HepG2 (cell line): Measurements from ENCODE around the gene MRPL34. TPM values are rescaled to one million over a fixed set of nuclear protein-coding genes. Genes with fewer than 3 reads are reported as not detected.

Experiments
- HBP1 ChIP-seq: IDR thresholded peaks from 2 replicates; pipeline ENCODE4 v1.6.1; 2016; ENCODE audit warnings: low read depth, control low read depth
- KMT2A ChIP-seq: sonication (generic); formaldehyde crosslinking; IDR thresholded peaks from 2 replicates; pipeline ENCODE4 v1.4.0; 2020; ENCODE audit warnings: missing genetic modification reagents
- NFATC3 ChIP-seq: sonication (generic); formaldehyde crosslinking; IDR thresholded peaks from 2 replicates; pipeline ENCODE4 v1.5.1; 2020; ENCODE audit warnings: mild to moderate bottlenecking, missing genetic modification reagents
- NFE2 ChIP-seq: sonication (generic); formaldehyde crosslinking; IDR thresholded peaks from 2 replicates; pipeline ENCODE4 v1.4.0; 2020; ENCODE audit warnings: missing genetic modification reagents
- NR2C2 ChIP-seq: sonication (generic); formaldehyde crosslinking; IDR thresholded peaks from 2 replicates; pipeline ENCODE4 v1.4.0; 2020; ENCODE audit warnings: missing genetic modification reagents, mild to moderate bottlenecking, moderate library complexity, borderline replicate concordance
- PLSCR1 ChIP-seq: sonication (generic); formaldehyde crosslinking; IDR thresholded peaks from 2 replicates; pipeline ENCODE4 v1.5.0; 2020; ENCODE audit warnings: missing genetic modification reagents, mild to moderate bottlenecking, borderline replicate concordance
- POLR2A ChIP-seq, 2 experiments: IDR thresholded peaks; 2 replicates each; pipeline ENCODE4 v1.6.1; 2011; ENCODE audit warnings: low read depth in 2 of 2, low read length in 2 of 2, mild to moderate bottlenecking in 1 of 2, moderate library complexity in 1 of 2; ENCODE audit not compliant: insufficient read depth in 1 of 2
- RARG ChIP-seq: sonication (generic); formaldehyde crosslinking; IDR thresholded peaks from 2 replicates; pipeline ENCODE4 v1.4.0; 2020; ENCODE audit warnings: low read depth, mild to moderate bottlenecking, missing genetic modification reagents
- SPEN ChIP-seq: sonication (generic); formaldehyde crosslinking; IDR thresholded peaks from 2 replicates; pipeline ENCODE4 v1.5.1; 2020; ENCODE audit warnings: low read depth, mild to moderate bottlenecking, missing genetic modification reagents
- TCF7L2 ChIP-seq: IDR thresholded peaks from 2 replicates; pipeline ENCODE4 v1.6.1; 2011; ENCODE audit warnings: mild to moderate bottlenecking, low read depth, low read length, moderate library complexity
- TRIM24 ChIP-seq: sonication (generic); formaldehyde crosslinking; IDR thresholded peaks from 2 replicates; pipeline ENCODE4 v1.8.0; 2022; ENCODE audit warnings: mild to moderate bottlenecking, missing genetic modification reagents
- U2AF1 ChIP-seq: fragments of 200-400 bp; formaldehyde crosslinking; optimal IDR thresholded peaks from 2 replicates; pipeline ENCODE3; 2017; ENCODE audit warnings: mild to moderate bottlenecking, low read depth, low read length
- WIZ ChIP-seq: sonication (generic); formaldehyde crosslinking; IDR thresholded peaks from 2 replicates; pipeline ENCODE4 v1.5.1; 2020; ENCODE audit warnings: mild to moderate bottlenecking, missing genetic modification reagents
- ZBTB7B ChIP-seq: sonication (generic); formaldehyde crosslinking; IDR thresholded peaks from 2 replicates; pipeline ENCODE4 v1.4.0; 2020; ENCODE audit warnings: missing genetic modification reagents
- ZNF18 ChIP-seq: sonication (generic); formaldehyde crosslinking; IDR thresholded peaks from 2 replicates; pipeline ENCODE4 v1.8.0; 2022; ENCODE audit warnings: mild to moderate bottlenecking, missing genetic modification reagents; ENCODE audit not compliant: insufficient replicate concordance
- ZNF503 ChIP-seq: sonication (generic); formaldehyde crosslinking; IDR thresholded peaks from 2 replicates; pipeline ENCODE4 v1.4.0; 2020; ENCODE audit warnings: missing genetic modification reagents
- ZNF720 ChIP-seq: sonication (generic); formaldehyde crosslinking; IDR thresholded peaks from 2 replicates; pipeline ENCODE4 v1.4.0; 2020; ENCODE audit warnings: missing genetic modification reagents
- ZNF773 ChIP-seq: sonication (generic); formaldehyde crosslinking; IDR thresholded peaks from 2 replicates; pipeline ENCODE4 v1.4.0; 2020; ENCODE audit warnings: missing genetic modification reagents, borderline replicate concordance
- ZNF780A ChIP-seq: sonication (generic); formaldehyde crosslinking; IDR thresholded peaks from 2 replicates; pipeline ENCODE4 v1.8.0; 2022; ENCODE audit warnings: mild to moderate bottlenecking, missing genetic modification reagents, moderate library complexity
- ZSCAN25 ChIP-seq: sonication (generic); formaldehyde crosslinking; IDR thresholded peaks from 2 replicates; pipeline ENCODE4 v1.8.0; 2022; ENCODE audit warnings: mild to moderate bottlenecking, missing genetic modification reagents
- ZSCAN29 ChIP-seq: sonication (generic); formaldehyde crosslinking; conservative IDR thresholded peaks from 2 replicates; pipeline ENCODE4 v1.4.0; 2020; ENCODE audit warnings: mild to moderate bottlenecking, missing genetic modification reagents
- polyA plus RNA-seq, 8 experiments: library from polyadenylated mRNA; depleted of rRNA in 3 of 8; stranded (reverse) in 7 of 8; unstranded in 1 of 8; fragments of >200 nt; fragmentation: Illumina TruSeq in 4 of 8; extraction: Trizol in 4 of 8; gene quantifications; 2 replicates each; pipeline versions ENCODE4 v1.2.1 to v1.2.3, GENCODE V29; 2011 to 2016; ENCODE audit warnings: low read depth in 4 of 8, missing spikeins in 1 of 8, mixed read lengths in 1 of 8; ENCODE audit not compliant: insufficient read depth in 1 of 8
- total RNA-seq, 5 experiments: library from RNA; depleted of rRNA; stranded (reverse); fragments of >200 nt; fragmentation: Illumina TruSeq; extraction: Trizol; gene quantifications; 2 replicates each; pipeline ENCODE4 v1.2.3, GENCODE V29; 2016; ENCODE audit warnings: low read depth in 1 of 5
- TF ChIP-seq, protein P1 (sequence below): sonication (generic); formaldehyde crosslinking; IDR thresholded peaks from 2 replicates; pipeline ENCODE4 v1.8.0; 2022; ENCODE audit warnings: low read depth, missing genetic modification reagents

The MRPL34 gene
- total and polyA plus RNA-seq, 2 of the 13 experiments (the other 11 are each of a cell fraction or from before 2014, with no cell fraction given): 74.0 to 77.3 TPM

DNA sequence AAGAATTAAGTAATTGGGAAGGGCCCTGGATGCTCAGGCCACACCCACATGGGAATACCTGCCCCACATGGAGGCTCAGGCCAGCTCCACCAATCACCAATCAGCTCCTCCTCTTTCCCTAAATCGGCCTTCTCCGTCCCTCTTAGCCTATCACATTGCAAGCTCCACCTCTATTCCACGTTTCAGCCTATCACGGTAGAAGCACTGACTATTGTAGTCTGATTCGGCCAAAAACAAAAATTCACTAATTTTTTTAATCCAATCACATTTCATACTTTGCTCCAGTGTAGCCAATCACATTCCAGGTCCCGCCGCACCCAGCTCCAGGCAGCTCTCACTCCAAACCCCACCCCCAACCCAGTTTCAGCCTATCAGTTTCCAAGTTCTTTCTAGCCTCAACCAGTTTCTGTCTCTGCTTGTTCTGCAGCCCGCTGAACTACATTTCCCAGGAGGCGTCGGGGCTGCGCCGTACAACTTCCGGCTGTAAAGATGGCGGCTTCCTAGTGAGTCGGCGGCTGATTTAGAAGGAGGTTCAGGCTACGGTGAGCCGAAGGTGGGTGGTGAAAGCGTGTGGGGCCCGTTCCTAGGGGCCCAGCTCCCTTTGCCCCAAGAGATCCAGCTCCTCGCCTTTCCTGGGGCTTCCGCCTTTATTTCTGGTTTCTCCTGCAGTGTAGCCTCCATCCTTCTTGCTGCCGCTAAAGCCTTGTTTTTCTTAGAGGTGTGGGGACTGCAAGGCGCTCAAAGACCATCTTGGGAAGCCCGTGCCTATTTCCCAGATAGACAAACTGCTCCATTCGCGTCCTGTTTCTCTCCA lies 38.5 kb upstream of the MRPL34 start, which contains the start of gene BABAM1 (continued):
- TF ChIP-seq ZNF503 (CRISPR knock-in tag) (no peak), TRIM24 (CRISPR knock-in tag) (no peak), ZSCAN29 (CRISPR knock-in tag) (no peak), ZNF18 (CRISPR knock-in tag) (no peak), KMT2A (CRISPR knock-in tag) (peak; percentile 56; the same call in 1 of the 2 replicates), WIZ (no peak), POLR2A (IDR thresholded peaks at IDR 0.05; ENCODE audit: insufficient read depth in 1 of 2, low read depth in 2 of 2, low read length in 2 of 2) (peak; percentile 65 to 82), SPEN (CRISPR knock-in tag) (no peak), ZBTB7B (CRISPR knock-in tag) (no peak), ZNF780A (no peak), HBP1 (peak; percentile 68), NR2C2 (CRISPR knock-in tag) (peak; percentile 83), ZNF720 (CRISPR knock-in tag) (no peak), U2AF1 (no peak), NFE2 (no peak), PLSCR1 (CRISPR knock-in tag) (no peak), RARG (CRISPR knock-in tag) (no peak), NFATC3 (CRISPR knock-in tag) (no peak), ZNF773 (CRISPR knock-in tag) (no peak), TCF7L2 (no peak), ZSCAN25 (CRISPR knock-in tag) (0 out of 2 replicates have a peak, but pooled peaks have one; percentile 18)
- TF ChIP-seq, protein P1, sequence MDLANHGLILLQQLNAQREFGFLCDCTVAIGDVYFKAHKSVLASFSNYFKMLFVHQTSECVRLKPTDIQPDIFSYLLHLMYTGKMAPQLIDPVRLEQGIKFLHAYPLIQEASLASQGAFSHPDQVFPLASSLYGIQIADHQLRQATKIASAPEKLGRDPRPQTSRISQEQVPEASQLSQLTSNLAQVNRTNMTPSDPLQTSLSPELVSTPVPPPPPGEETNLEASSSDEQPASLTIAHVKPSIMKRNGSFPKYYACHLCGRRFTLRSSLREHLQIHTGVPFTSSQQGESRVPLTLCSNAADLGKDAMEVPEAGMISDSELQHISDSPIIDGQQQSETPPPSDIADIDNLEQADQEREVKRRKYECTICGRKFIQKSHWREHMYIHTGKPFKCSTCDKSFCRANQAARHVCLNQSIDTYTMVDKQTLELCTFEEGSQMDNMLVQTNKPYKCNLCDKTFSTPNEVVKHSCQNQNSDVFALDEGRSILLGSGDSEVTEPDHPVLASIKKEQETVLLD: no peak
